T-helper 2 cell treated with Interferon-gamma antibody and Interleukin-4, amounts not matched to agents 100 ng/mL and 5 ng/mL, for 36 hours (primary cell): Measurements from ENCODE around the gene PLA2G2D. TPM values are rescaled to one million over a fixed set of nuclear protein-coding genes. Genes with fewer than 3 reads are reported as not detected.
"Not testable (repeated sequence)": the region's sequence is repeated elsewhere in the genome, so short reads cannot be mapped to it uniquely, and the experiment has no call there.

Experiments
- intact Hi-C: fragments of 100-400 bp; cut with micrococcal nuclease; formaldehyde crosslinking; loops from one replicate; pipeline ENCODE4 v1.15.1; 2023
- total RNA-seq: library from RNA; stranded (reverse); gene quantifications from 2 replicates; pipeline ENCODE4 v1.2.3, GENCODE V29; 2022

PLA2G2D gene
- total RNA-seq, 1 donor from 2014 or later = not detected

DNA sequence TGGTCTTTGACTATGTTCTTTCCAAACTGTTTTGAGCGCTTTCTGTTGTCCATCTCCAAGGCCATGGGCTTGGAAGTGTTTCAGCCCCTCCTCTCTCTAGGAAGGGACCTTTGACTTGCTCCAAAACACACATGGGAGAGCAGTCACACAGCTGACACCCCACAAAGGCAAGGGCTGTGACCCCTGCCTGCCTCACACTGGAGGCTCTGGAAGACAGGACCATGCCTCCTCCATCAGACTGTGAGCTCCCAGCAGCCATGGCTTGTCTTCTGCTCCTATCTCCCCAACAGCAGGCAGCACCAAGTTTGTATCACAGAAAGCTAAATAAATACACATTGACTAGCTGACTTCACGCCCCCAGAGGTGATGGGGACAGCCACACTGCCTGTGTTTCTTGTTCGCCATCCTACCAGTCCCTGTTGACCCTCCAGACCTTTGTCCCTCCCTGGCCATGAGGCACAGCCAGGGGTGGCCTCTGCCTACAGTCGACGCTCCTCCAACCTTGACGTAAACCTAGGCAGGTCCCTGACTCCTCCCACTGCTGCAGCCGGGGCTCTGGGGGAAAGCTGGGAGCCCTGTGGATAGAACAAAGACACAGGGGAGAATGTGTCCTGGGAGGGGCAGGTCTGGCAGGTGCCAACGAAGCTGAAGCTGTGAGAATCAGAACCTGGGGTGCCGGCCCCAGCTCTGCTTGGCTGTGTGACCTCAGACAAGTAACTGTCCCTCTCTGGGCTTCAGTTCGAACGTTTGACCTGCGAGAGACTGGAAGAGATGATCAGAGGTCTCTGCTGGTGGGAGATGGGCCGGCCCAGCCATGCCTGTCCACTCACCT lies 24.6 kb upstream of the PLA2G2D start:
- intact Hi-C loops = no loop called here

DNA sequence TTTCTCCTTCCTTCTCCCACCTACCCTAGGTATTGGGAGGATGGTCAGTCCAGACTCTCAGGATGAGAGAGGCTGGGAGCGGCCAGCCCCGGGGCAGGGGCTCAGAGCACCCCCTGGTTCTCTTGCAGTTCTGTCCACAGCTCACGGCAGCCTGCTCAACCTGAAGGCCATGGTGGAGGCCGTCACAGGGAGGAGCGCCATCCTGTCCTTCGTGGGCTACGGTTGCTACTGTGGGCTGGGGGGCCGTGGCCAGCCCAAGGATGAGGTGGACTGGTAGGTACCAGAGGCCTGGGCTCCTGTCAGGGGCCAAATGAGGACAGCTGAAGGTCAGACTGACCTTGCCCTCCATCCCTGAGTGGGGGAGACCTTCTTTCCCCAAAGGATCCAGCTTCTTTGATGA lies 24.0 kb upstream of the PLA2G2D start:
- intact Hi-C loops = no loop called here

DNA sequence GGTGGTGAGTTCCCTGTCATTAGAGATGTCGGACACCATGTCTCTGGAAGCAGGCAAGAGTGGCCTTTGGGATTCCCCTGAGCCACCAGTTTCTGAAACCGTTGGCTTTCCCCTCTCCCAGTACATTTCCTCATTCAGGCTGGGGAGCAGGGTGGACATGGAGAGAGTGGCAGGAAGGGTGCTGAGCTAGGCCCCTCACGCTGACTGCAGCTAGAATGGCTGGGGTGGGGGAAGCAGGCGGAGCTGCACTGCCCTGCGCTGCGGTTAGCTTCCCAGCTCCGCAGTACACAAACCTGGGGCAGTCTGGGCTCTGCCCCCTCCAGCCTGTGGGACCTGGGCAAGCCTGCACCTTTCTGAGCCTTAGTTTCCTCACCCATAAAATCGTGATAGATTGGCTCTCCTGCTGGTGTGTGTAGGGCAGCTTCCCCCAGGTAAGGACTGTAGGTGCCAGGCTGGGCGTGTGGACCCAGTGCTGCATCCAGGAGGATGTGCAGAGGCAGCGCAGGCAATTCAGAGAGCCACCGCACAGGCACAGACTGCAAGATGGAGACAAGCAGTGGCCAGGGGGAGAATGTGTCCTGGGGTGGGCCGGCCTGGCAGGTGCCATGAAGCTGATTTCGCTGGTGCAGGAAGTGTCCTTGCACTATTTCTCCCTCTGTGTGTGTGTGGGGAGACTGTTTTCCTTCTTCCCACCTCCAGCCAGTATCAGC lies 22.8 kb upstream of the PLA2G2D start:
- intact Hi-C loops = no loop called here

DNA sequence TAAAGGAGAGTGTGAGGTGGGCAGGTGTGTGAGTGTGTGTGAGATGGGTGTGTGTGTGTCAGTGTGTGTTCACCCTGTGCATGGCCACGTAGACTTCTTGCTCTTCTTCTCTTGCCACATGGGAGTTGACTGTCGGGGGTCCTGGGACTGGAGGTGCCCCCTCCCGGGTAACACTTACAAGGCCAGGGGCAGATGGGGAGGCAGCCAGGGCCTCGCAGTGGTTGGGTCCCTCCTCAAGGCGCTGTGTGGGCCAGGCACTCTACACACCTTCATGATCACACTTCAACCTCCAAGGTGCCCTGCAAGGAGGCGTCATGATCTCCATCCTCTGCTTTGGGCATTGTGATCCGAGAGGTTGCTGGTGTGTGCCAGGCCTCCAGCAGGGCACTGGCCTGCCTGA lies 22.1 kb upstream of the PLA2G2D start:
- intact Hi-C loops = no loop called here

DNA sequence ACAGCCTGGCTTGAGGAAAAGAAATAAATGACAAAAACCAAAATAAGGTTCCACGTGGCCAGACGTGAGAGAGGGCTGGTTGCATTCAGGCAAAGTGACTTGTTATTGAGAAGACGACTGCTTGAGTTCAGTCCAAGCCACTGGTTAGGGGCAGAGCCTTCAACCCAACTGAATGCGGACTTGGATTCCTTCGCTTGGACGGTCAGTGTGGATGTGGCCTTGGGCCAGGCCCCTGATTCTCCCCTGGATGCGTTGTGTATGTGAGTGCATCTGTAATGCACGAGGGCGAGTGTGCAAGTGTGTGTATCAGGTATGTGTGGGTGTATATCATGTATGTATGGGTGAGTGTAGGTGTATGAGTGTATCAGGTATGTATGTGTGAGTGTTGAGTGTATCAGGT lies 21.7 kb upstream of the PLA2G2D start:
- intact Hi-C loops = no loop called here

DNA sequence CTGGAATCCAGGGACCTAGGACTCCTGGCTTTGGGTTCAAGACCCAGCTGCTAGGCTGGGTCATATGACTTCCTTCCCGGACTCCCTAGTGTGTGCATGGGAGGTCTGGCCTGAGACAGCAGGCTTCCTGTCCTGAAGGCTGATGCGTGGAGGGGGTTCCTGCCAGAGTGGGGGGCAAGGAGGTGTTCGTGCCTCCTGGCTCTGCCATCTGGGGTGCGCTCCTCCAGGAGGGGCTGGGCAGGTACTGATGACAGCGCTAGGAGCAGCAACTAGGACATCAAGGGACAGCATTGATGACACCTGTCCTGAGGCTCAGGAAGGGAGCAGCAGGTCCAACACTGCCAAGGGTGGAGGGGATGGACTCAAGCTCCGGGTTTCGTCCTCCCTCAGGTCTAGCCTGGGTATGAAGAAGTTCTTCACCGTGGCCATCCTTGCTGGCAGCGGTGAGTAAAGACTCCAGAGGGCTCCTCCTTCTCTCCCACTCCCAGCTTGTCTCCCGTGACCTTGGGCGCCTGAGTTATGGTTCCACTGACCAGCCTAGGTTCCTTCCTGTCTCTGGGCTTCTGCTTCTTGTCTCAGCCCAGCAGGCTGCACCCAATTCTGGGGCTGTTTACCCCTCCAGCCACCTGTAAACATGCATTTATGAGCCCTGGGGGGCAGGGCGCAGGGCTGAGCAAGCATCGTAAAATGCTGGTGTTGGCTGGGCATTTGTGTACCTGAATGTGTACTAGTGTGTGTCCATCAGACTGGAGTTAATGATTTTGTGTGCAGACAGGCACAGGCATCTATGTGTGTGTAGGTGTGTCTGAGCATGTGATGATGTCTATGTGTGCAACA lies 20.7 kb upstream of the PLA2G2D start:
- intact Hi-C loops = no loop called here

DNA sequence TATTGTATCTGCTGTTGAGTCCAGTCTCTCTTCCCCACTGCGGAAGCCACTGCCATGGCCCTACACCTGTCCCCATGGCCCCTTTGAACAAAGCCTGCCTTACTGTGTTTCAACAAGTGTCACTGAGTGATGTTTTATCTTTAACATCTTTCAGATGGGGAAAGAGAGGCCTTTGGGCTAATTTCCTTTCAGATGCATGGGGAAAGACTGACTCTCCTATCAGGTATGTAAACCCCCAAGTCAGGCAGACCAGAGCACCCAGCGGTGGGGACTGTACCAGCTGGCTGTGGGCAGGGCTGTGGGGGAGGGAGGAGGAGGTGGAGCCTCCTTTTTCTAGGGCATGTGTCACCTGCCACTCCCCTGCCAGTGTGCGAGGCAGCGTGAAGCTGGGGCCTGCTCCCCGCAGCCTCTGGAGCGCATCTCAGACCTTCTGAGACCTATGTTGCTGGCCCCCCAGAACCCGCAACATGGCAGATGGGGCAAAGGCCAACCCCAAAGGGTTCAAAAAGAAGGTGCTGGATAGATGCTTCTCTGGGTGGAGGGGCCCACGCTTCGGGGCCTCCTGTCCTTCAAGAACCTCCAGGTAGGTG lies 19.7 kb upstream of the PLA2G2D start, which contains the start of gene PLA2G2F:
Gene PLA2G2F, plus strand, starts transcription at position 363 of the 590 bp plus-strand sequence. Its CDS starts 105 bp downstream, at position 468.
- intact Hi-C loops = no loop called here

DNA sequence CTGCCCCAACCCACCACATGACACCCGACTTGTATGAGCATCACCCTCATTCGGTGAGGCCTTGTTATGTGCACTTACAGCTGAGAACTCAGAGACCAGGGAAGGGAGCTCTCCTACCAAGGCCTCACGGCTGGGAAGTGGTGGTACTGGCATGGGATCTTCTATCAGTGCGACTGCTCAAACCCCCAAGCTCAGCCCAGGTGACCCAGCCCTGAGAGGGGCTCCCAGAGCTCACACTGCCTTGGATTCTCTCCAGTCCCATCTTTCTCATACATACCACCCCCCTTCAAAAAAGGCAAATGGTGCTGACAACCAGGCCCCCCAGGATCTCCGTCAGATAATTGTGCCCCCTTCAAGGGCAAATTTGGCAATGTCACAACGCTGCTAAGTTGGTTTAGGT lies 19.0 kb upstream of the PLA2G2D start:
- intact Hi-C loops = no loop called here

DNA sequence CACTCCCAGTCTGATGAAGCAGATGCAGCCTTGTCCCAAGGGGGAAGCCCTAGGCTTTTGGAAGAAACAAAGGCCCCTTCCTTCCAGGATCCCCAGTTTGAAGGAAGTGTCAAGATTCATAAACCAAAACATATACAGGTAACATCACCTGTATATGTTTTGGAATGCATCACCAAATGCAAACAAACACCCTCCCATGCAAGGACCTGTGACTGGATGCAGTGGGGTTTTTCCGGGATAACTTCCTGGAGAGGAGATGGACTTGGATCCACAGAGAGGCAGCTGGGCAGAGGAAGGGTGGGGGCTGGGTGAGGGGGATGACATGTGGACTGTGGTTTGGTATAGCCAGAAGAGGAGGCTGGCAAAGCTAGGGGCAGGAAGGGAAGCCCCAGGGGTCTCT lies 18.3 kb upstream of the PLA2G2D start:
- intact Hi-C loops = no loop called here

DNA sequence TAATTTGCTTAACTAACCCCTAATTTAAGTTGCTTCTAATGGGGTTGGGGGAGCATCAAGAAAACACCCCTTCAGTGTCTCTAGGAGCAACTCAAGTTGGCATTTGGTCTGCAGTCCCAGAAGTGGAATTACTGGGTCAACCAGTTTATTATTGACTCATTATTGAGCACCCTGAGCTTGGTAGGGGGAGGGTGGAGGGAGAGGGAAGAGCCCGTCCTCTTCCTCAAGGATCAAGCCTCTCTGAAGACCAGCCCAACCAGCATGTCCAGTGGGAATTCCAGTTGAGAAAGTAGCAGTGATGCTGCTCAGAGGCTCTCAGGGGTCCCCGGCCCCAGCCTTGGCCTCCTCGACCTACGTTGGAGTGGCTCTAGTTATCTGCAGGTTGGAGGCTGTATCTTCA lies 17.7 kb upstream of the PLA2G2D start:
- intact Hi-C loops = no loop called here

DNA sequence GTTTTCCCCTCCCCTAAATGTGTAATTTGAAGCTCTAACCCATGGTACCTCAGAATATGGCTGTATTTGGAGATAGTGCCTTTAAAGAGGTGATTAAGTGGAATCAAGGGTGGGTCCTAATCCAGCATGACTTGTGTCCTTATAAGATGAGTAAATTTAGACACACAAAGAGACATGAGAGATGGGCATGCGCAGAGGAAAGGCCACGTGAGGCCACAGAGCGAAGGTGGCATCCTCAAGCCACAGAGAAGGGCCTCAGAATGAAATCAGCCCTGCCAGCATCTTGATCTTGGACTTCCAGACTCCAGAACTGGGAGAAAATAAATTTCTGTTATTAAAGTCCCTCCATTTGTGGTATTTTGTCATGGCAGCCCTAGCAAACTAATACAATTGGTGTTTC lies 16.9 kb upstream of the PLA2G2D start:
- intact Hi-C loops = no loop called here

DNA sequence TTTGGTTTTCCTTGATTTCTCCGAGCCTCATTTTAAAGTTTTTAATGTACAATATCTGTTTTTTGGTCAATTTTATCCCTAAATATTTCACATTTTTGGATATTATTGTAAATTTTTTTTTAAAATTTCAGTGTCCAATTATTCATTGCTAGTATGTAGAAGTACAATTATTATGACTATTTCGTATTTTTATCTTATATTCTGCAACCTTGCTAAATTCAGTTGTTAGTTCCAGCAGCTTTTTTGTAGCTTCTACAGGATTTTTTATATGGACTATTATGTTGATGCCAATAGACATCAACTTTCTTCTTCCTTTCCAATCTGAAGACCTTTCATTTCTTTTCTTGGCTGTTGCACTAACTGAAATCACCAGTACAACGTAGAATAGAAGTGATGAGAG lies 15.7 kb upstream of the PLA2G2D start:
- intact Hi-C loops = no loop called here

DNA sequence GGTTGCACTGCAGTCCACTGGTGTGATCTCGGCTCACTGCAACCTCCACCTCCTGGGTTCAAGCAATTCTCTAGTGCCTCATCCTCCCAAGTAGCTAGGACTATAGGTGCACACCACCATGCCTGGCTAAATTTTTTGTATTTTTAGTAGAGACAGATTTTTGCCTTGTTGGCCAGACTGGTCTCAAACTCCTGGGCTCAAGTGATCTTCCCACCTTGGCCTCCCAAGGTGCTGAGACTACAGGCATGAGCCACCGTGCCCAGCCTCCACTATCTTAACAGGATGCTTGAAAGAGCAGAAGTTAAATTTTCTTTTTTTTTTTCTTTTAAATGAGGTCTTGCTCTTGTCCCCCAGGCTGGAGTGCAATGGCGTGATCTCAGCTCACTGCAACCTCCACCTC lies 11.2 kb upstream of the PLA2G2D start:
- intact Hi-C loops = not testable (repeated sequence)

DNA sequence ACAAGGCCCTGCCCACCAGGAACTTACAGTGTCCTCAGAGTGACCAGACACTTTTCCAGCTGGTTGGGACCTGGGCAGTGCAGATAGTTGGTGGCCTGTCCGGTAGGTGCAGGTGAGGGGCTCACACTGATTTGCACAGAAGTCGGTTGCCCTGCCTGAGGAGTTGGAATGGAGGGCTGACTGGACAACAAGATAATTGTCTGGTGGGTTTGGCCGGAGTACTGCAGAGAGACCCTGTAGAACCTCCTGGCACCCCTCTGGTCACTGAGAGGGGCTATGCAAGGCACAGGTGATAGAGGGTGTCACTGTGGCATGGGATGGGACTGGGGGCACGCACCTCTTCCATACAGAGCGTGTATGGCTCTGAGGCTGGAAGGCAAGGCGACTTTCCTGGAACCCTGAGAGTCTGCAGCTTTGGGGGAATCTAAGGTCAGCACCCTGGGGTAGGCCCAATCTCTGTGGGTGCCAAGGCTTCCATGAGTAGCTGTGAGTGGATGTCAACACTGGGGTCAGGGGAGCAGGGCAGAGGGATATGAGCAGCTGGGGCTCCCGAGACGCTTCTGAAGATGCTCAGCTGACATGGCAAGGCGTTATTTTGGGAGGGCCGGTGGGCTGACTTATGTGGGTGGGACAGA lies 7.6 kb upstream of the PLA2G2D start:
- intact Hi-C loops = no loop called here

DNA sequence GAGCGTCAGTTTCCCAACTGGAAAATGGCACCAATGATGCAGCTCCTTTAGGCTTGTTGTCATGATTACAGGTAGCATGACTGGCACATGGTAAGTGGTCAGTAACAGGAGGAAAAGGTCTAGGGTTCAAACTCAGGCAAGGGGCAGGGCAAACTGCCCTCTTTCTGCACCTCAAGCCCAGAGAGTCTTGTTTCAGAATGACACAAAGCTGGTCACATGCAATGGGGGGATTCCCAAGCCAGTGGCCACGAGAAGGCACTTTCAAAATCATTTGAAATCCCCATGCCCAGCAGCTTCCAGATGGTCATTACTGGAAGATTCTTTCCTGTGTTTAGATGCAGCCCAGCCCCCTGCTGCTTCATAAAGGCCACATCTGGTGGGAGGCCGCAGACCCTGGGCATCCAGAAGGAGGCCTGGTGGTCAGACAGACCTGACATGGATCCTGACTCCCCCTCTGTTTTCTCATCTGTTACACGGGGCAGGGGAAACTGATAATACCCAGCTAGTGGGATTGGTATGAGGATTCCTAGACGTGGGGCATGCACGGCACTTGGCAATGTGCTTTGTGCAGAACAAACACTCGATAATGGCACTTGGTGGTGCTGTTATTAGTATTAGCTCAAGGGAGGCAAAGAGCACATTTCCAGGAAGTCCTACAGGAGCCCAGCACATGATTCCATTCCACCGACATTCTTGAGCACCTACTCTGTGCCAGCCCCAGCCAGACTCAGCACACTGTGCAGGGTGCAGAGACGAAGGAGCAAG lies 6.9 kb upstream of the PLA2G2D start:
- intact Hi-C loops = no loop called here

DNA sequence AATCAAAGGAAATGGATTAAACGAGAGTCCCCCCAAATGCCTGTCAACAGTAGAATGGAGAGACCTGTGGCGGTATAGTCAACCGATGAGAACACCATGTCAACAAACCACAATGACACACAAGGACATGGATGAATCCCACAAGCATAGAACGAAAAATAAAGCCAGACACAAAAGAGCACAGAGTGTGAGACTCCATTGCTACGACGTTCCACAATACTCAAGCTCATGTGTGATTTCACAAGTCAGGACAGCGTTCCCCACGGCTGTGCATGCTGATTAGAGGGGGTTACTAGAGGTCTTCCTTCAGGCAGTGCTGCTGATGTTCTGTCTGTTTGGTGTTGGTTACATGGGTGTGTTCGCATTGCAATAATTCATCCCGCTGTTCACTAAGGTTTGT lies 5.8 kb upstream of the PLA2G2D start:
- intact Hi-C loops = no loop called here

DNA sequence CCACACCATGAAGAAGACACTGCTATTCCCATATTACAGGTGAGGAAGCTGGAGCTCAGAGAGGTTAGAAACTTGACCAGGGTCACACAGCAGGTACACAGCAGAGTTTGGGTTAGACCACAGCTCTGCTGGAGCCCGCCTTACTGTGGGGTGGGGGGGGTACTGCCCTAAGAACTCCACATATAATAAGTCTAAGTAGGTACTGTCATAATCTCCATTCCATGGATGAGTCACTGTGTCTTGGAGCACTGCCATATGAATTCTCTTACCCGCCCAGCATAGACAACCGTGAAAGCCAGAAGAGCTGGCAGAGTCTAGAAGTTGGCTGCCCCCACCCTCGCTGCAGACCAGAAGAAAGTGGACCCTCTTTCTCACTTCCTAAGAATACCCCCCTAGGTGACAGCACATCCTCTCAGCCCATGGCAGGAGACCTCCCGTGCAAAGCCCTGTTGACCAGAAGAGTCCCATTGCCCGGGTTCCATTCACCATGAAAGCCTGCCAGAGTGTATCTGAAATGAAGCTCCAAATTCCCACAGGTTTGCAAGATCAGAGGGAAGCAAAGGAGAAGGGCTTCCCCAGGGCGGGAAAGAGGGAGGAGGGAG lies 5.2 kb upstream of the PLA2G2D start:
- intact Hi-C loops = no loop called here

DNA sequence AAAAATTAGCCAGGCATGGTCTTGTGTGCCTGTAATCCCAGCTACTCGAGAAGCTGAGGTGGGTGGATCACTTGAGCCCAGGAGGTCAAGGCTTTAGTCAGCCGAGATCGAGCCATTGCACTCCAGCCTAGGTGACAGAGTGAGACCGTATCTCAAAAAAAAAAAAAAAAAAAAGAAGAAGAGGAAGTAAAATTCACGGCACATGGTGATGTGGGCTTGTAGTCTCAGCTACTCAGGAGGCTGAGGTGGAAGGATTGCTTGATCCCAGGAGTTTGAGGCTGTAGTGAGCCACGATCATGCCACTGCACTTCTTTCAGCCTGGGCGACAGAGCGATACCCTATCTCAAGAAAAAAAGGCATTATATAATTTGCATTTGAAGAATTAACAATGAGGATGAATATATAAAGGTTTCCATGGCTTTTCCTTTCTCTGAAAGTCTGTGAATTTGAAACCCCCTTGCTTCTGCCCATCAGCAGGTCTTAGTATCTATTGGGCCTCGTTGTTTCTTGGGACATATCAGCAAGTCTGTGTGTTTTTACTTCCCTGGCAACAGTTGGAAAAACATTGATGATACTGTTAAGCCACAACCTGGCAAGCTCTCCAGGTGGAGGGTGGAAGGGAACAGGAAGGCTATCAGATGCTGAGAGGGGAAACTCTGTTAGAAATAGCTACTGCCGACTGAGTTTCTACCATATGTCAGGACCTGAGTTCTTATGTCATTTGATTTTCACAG lies 4.6 kb upstream of the PLA2G2D start:
- intact Hi-C loops = no loop called here

DNA sequence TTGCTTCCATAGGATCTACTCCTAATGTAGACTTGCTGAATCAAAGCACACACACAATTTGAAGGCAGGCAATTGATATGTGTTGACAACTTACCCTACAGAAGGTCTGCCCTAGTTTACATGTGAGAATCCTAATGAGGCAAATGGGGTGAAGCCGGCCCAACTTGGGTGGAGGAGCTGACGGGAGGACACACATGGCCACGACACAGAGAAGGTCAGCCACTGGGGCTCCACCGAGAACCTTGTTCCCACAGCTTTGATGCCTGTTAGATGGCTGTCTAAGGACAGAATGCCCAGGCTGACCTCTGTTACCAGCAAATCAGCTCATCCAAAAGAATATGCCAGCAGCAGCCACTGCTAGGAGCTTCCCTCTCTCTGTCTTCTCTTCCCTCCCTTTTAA lies 1.5 kb upstream of the PLA2G2D start:
- intact Hi-C loops = no loop called here
